WI38 (cell line): ENCODE results near the gene USP32.

ENCODE experiments used
- H3K4me3 ChIP-seq: 2 replicates; pipeline ENCODE4 v1.5.1; 2011; ENCODE audit warnings: low read depth, mild to moderate bottlenecking, control low read depth, low read length
- TF ChIP-seq, protein P1 (sequence below): IDR thresholded peaks from 2 replicates; pipeline ENCODE4 v1.5.1; 2012; ENCODE audit warnings: low read depth, mild to moderate bottlenecking, control low read depth, low read length

USP32 gene

DNA sequence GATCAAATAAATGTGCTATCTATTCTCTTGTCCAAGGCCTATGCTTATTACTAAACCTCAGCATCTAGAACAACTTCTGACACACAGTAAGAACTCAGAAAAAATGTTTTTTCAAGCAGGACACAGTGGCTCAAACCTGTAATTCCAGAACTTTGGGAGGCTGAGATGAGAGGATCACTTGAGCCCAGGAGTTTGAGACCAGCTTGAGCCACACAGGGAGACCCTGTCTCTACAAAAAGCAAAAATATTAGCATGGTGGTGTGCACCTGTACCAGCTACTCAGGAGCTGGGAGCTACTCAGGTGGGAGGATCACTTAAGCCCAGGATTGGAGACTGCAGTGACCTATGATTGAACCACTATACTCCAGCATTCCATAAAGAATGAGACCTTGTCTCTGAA, 32.5 kb downstream of the USP32 start:
- TF ChIP-seq, protein P1, sequence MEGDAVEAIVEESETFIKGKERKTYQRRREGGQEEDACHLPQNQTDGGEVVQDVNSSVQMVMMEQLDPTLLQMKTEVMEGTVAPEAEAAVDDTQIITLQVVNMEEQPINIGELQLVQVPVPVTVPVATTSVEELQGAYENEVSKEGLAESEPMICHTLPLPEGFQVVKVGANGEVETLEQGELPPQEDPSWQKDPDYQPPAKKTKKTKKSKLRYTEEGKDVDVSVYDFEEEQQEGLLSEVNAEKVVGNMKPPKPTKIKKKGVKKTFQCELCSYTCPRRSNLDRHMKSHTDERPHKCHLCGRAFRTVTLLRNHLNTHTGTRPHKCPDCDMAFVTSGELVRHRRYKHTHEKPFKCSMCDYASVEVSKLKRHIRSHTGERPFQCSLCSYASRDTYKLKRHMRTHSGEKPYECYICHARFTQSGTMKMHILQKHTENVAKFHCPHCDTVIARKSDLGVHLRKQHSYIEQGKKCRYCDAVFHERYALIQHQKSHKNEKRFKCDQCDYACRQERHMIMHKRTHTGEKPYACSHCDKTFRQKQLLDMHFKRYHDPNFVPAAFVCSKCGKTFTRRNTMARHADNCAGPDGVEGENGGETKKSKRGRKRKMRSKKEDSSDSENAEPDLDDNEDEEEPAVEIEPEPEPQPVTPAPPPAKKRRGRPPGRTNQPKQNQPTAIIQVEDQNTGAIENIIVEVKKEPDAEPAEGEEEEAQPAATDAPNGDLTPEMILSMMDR: no peak
- H3K4me3 ChIP-seq: no peak overlapping the region

DNA sequence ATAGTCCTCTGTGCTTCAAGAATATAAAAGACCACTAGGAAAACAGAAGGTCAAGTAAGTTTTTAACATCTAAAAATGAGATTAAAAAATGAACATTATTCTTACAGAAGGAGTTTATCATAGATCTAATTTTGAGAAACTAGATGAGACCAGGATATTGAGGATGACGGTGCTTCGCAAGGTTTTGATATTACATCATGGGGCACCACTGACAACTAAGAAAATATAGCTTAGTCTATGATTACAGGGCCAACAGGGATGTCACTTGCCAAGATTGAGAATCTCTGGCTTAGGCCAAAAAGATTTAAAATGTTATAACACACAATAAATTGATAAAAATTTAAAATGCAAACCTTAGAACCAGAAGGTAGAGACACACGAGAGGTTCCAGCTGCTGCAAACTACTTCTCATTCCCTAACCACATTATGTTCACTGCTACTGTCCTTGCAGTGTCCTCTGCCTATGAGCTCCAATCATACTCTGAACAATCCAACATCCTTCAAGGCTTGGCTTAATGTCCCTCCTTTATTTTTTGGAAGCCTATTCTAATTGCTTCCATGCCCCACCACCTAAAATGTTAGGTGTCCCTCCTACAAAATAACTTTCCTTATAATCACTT, 33.2 kb downstream of the USP32 start:
- no peak overlapping the region for H3K4me3 ChIP-seq
- TF ChIP-seq, protein P1: no peak

DNA sequence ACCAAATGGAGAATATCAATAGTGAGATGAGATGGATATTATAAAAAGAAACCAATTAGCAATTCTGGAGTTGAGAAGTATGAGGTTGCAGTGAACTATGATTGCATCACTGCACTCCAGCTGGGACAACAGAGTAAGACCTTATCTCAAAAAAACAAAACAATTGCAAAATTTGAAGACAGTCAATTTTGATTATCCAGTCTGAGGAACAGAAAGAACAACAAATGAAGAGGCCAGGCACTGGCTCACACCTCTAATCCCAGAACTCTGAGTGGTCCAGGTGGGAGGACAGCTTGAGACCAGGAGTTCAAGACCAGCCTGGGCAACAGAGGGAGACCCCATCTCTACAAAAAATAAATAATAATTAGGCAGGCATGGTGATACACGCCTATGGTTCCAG, 35.0 kb downstream of the USP32 start:
- TF ChIP-seq, protein P1: no peak
- no peak overlapping the region for H3K4me3 ChIP-seq

DNA sequence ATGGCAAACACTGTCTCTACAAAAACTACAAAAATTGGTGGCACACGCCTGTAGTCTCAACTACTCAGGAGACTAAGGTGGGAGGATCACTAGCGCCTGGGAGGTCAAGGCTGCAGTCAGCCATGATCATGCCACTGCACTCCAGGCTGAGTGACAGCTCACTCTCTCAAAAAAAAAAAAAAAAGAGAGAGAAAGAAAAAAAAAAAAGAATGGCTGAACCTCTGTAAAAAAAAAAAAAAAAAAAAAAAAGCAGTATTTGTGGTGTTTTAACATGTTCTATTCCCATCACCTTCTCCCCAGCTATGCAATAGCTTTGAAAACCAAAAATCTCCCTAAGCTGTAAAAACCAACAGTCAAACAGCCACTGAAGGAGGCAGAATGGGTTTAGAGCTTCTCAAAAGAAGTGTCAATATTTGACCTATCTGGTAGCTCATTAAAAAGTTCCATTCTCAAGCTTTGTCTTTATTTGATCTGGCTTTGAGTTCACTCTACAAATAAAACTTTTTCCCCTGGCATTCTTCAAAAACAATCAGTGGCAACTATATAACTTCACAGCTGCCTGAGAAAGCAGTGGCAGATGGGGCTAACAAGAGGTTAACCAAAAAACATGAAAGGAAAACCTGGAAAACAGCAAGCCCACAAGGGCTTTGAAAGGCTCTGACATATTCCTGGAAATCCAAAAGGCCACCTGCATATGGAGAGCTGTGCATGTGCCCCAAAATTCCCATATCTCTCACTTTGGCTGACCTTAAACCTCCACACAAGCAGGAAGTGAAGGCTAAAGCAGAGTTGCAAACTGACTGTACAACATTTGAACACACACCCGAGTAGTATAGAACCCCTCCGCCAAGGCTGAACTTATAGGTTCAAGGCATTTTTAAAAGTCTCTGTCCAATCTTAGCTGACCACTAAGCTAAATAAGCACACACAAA, 36.0 kb downstream of the USP32 start:
- H3K4me3 ChIP-seq: no peak overlapping the region
- TF ChIP-seq, protein P1: no peak

DNA sequence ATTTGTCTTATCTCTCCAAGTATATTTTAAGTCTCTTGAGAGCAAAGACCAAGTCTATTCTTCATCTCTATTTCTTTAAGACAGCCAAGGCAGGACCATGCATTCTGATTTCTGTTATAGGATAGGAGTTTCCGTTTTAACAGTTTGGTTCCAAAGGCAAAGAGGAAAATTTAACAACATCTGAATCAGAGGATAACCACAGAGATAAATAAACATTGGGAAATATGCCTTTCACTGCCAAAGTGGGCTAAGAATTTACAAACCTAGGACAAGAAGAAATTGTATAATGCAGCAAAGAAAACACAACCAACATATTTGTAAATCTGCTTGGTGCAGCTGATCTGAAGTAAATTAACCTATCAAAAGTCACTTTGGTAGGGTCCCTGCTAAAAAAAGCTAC, 37.7 kb downstream of the USP32 start:
- H3K4me3 ChIP-seq: no peak overlapping the region
- TF ChIP-seq, protein P1: no peak

DNA sequence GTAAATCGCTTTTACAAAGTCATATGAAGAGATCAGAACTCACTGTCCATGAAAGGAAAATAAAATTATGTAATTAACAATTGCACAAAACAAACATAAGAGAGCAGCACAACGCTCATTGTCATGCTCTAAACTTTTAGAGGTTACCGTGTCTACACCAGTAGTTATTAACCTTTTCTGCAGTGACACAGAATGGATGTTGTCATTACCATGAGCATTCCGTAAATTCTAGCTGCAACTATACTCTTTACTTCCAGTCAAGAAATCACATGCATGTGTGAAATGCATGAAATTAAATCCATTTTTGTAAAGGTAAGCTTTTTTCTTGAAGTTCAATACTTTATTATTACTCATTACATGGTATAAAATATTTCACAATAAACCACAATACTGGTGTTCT, 38.2 kb downstream of the USP32 start:
- no peak overlapping the region for H3K4me3 ChIP-seq
- TF ChIP-seq, protein P1: no peak

DNA sequence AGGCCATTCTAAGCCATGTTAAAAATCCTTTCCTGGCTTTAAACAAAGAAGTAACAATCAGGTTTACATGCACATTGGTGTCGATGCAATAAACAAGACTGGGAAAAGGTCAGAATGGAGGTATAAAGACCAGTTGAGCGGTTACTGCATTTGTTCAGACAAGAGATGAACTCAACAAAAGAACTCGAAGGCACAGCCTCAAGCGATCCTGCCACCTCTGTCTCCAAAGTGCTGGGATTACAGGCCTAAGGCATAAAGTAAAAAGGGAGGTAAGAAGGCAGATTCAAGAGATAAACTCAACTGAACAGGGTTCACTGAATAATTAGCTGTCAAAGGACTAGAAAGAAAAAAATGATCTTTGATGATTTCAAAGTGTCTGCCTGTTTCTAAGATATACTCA, 39.4 kb downstream of the USP32 start:
- TF ChIP-seq, protein P1: no peak
- no peak overlapping the region for H3K4me3 ChIP-seq
